K562 (cell line): Measurements from ENCODE around the gene SPAG17. TPM values are rescaled to one million over a fixed set of nuclear protein-coding genes. Genes with fewer than 3 reads are reported as not detected.

Experiments
- ATAC-seq: fragments of 200-7000 bp; cut with Tn5 transposase; 3 replicates; pipeline ENCODE4 v1.9.1; 2020; ENCODE audit warnings: moderate library complexity
- BruUV-seq: library from RNA; stranded (reverse); fragments of 400-500 nt; replicated peaks from 2 replicates; lab custom pipeline; 2021; lab: Mats Ljungman, UMichigan
- CTCF ChIA-PET: fragments of 300-600 bp; formaldehyde crosslinking; extraction: SDS; loops from one replicate; lab custom pipeline; 2021; ENCODE audit warnings: low intra/inter-chr PET ratio; lab: Yijun Ruan, JAX
- POLR2A ChIA-PET: fragments of 300-600, 350-650 bp; sonication (Branson Sonifier 250); formaldehyde crosslinking; extraction: SDS; loops from one replicate; lab custom pipeline; 2021; ENCODE audit warnings: antibody characterized with exemption, inconsistent platforms; lab: Yijun Ruan, JAX
- DNase-seq, 4 experiments: peaks; one replicate each; pipeline versions ENCODE4 v3.0.0 to v3.0.0-alpha.2; 2011 to 2018; ENCODE audit warnings: low spot score in 3 of 4, mixed read lengths in 3 of 4; ENCODE audit errors: extremely low read depth in 1 of 4
- FAIRE-seq: peaks from 2 replicates; lab custom pipeline; 2011; peaks lifted over from hg19 to GRCh38; lab: Jason Lieb, UNC
- H2AFZ ChIP-seq: 2 replicates; pipeline ENCODE4 v1.6.0; 2011; ENCODE audit warnings: low read depth, low read length, control low read depth, inconsistent platforms
- H3K27ac ChIP-seq: fragments of 200-600 bp; 3 replicates; pipeline ENCODE4 v1.8.0; 2011; ENCODE audit warnings: low read depth, mild to moderate bottlenecking, control low read depth, inconsistent platforms, low read length, moderate library complexity, mixed read lengths; ENCODE audit errors: extremely low read depth
- H3K27me3 ChIP-seq, 2 experiments: fragments of 300-600 bp in 1 of 2; 2 replicates in 1 of 2; 3 replicates in 1 of 2; pipeline versions ENCODE4 v1.6.0 to v1.8.0; 2011; ENCODE audit warnings: inconsistent platforms in 2 of 2, low read length in 2 of 2, mild to moderate bottlenecking in 1 of 2, mixed read lengths in 1 of 2, moderate library complexity in 1 of 2; ENCODE audit not compliant: control insufficient read depth in 2 of 2, insufficient read depth in 2 of 2
- H3K36me3 ChIP-seq: fragments of 300-600 bp; 3 replicates; pipeline ENCODE4 v1.8.0; 2011; ENCODE audit warnings: mild to moderate bottlenecking, low read length, inconsistent platforms; ENCODE audit not compliant: control insufficient read depth, insufficient read depth
- H3K4me1 ChIP-seq, 2 experiments: fragments of 200-600 bp in 1 of 2; replicated peaks in 1 of 2; 2 replicates in 1 of 2; 3 replicates in 1 of 2; pipeline versions ENCODE4 v1.5.1 to v1.8.0; 2011; ENCODE audit warnings: inconsistent platforms in 2 of 2, low read length in 2 of 2, mild to moderate bottlenecking in 1 of 2, mixed read lengths in 1 of 2, moderate library complexity in 1 of 2; ENCODE audit not compliant: control insufficient read depth in 2 of 2, insufficient read depth in 2 of 2
- H3K4me2 ChIP-seq: 2 replicates; pipeline ENCODE4 v1.6.1; 2011; ENCODE audit warnings: low read length, control low read depth, inconsistent platforms, mixed read lengths; ENCODE audit not compliant: insufficient read depth
- H3K4me3 ChIP-seq: fragments of 200-600 bp; sonication (generic), shearing (Covaris generic); 2 replicates; pipeline ENCODE4 v1.5.1; 2016; ENCODE audit warnings: control low read depth, inconsistent platforms
- H3K79me2 ChIP-seq: fragments of 200-600 bp; 3 replicates; pipeline ENCODE4 v1.8.0; 2011; ENCODE audit warnings: low read length, inconsistent platforms; ENCODE audit not compliant: control insufficient read depth, insufficient read depth
- H3K9ac ChIP-seq, 2 experiments: 2 replicates each; pipeline versions ENCODE4 v1.6.0 to v1.6.1; 2011; ENCODE audit warnings: low read depth in 2 of 2, low read length in 2 of 2, control low read depth in 1 of 2, inconsistent platforms in 1 of 2, mild to moderate bottlenecking in 1 of 2, mixed read lengths in 1 of 2; ENCODE audit not compliant: insufficient read depth in 1 of 2
- H3K9me1 ChIP-seq: one replicate; pipeline ENCODE4 v1.6.0; 2011; ENCODE audit warnings: inconsistent platforms, mild to moderate bottlenecking, low read length, moderate library complexity; ENCODE audit not compliant: control insufficient read depth, insufficient read depth
- H3K9me3 ChIP-seq: replicated peaks from 2 replicates; pipeline ENCODE4 v1.5.1; 2011; ENCODE audit warnings: low read depth, low read length, inconsistent platforms; ENCODE audit not compliant: control insufficient read depth, insufficient read depth
- H4K20me1 ChIP-seq: replicated peaks from 2 replicates; pipeline ENCODE4 v1.6.1; 2011; ENCODE audit warnings: low read length, inconsistent platforms, mixed read lengths; ENCODE audit not compliant: control insufficient read depth, insufficient read depth
- CTBP1 ChIP-seq: fragments of 450-650 bp; IDR thresholded peaks from 2 replicates; pipeline ENCODE4 v1.6.1; 2016; ENCODE audit warnings: borderline replicate concordance
- FOSL1 ChIP-seq: fragments of 200-800 bp; sonication (Bioruptor generic); conservative IDR thresholded peaks from 2 replicates; pipeline ENCODE4 v1.6.1; 2016; ENCODE audit warnings: missing genetic modification characterization, missing compliant biosample characterization
- HLTF ChIP-seq: fragments of 450-650 bp; IDR thresholded peaks from 2 replicates; pipeline ENCODE4 v1.6.1; 2016
- HSF4 ChIP-seq: fragments of 250-450 bp; sonication (Bioruptor Pico); IDR thresholded peaks from 2 replicates; pipeline ENCODE4 v2.1.2; 2022; ENCODE audit warnings: mild to moderate bottlenecking, moderate library complexity, borderline replicate concordance
- KLF6 ChIP-seq: fragments of 250-450 bp; sonication (Bioruptor Pico); IDR thresholded peaks from 2 replicates; pipeline ENCODE4 v1.4.0; 2020; ENCODE audit warnings: mild to moderate bottlenecking, moderate library complexity, borderline replicate concordance
- PHF21A ChIP-seq: fragments of 450-650 bp; IDR thresholded peaks from 2 replicates; pipeline ENCODE4 v1.6.1; 2017; ENCODE audit warnings: low read depth, borderline replicate concordance
- PPARD ChIP-seq: fragments of 250-450 bp; sonication (Bioruptor Pico); IDR thresholded peaks from 2 replicates; pipeline ENCODE4 v1.8.0; 2022; ENCODE audit warnings: inconsistent platforms, mild to moderate bottlenecking, moderate library complexity
- XRCC3 ChIP-seq: fragments of 450-650 bp; IDR thresholded peaks from 2 replicates; pipeline ENCODE4 v1.6.1; 2017; ENCODE audit warnings: mild to moderate bottlenecking, moderate library complexity
- WGBS: fragments of 100-300 bp; shearing (Covaris generic); methylation state at CpG from one replicate; pipeline ENCODE4 v1.1.6; 2016; ENCODE audit warnings: low coverage, mixed read lengths; ENCODE audit not compliant: insufficient coverage; ENCODE audit errors: missing lambda C conversion rate; 5-methylcytosine and 5-hydroxymethylcytosine counted together
- in situ Hi-C: fragments of 300-500 bp; cut with MboI; formaldehyde crosslinking; loops from 4 replicates; pipeline ENCODE4 v1.15.0; 2018; ENCODE audit warnings: inconsistent platforms, mixed read lengths
- intact Hi-C: fragments of 100-400 bp; cut with micrococcal nuclease; formaldehyde crosslinking; loops from 2 replicates; pipeline ENCODE4 v1.14.2; 2022
- polyA plus RNA-seq, 8 experiments: library from polyadenylated mRNA; depleted of rRNA in 4 of 8; stranded (reverse) in 5 of 8; unstranded in 3 of 8; fragments of >200 nt; fragmentation: Nextera tagmentation in 2 of 8; fragmentation: Illumina TruSeq in 1 of 8; extraction: Ambion mirVana in 2 of 8; extraction: Trizol in 1 of 8; gene quantifications; 2 replicates each; pipeline versions ENCODE4 v1.2.1 to v1.2.3, GENCODE V29; 2011 to 2014; ENCODE audit warnings: inconsistent platforms in 1 of 8, missing spikeins in 1 of 8
- total RNA-seq, 7 experiments: library from RNA; depleted of rRNA in 6 of 7; stranded (reverse); fragments of >200 nt in 6 of 7; fragmentation: Illumina TruSeq in 2 of 7; extraction: Trizol in 2 of 7; gene quantifications; 2 replicates each; pipeline versions ENCODE4 v1.2.1 to v1.2.3, GENCODE V29; 2011 to 2021; ENCODE audit warnings: low replicate concordance in 1 of 7

Gene SPAG17
- total and polyA plus RNA-seq, 9 of the 15 experiments (the other 6 are each of a cell fraction or from before 2014, with no cell fraction given), result 0.07 to 2.1 (median 1.5) TPM

DNA sequence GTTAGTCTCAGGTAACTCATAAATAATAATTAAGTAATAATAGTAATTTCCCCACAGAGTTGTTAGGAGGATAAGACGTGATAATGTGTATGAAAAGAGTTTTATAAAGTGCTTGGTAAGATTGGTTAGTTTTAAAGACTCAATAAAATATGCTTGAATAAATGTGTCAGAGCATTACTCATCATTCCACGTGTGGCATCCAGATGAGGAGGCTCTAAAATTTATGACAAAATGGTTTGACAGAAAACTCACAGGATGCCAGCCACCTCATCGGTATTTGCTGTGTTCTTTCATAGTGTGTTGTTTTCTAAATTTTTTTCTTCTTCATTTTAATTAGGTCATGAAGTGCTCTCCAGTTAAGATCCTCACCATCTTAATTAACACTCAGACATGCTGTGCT is 19.1 kb upstream of the SPAG17 start:
- TF ChIP-seq PPARD (no peak), KLF6 (CRISPR knock-in tag) (no peak), FOSL1 (no peak), PHF21A (no peak), CTBP1 (no peak), HSF4 (CRISPR knock-in tag) (no peak), HLTF (no peak)
- no peaks in the 10 kb centered on the region; the same call in 1 of the 2 replicates for H3K9me3 ChIP-seq
- H3K36me3 ChIP-seq, result no peaks in the 10 kb centered on the region
- no peak overlapping the region for H3K27ac ChIP-seq
- no peaks in the 10 kb centered on the region for H4K20me1 ChIP-seq
- no peak overlapping the region for H3K4me3 ChIP-seq
- ATAC-seq, result no peak
- no peaks in the 10 kb centered on the region for H3K4me1 ChIP-seq
- no peak overlapping the region for H3K4me2 ChIP-seq
- no peaks in the 10 kb centered on the region for H3K9me1 ChIP-seq
- BruUV-seq, result no TSS peak
- H3K79me2 ChIP-seq, result no peaks in the 10 kb centered on the region
- in situ Hi-C loops, result no loop called here
- no peaks in the 10 kb centered on the region for H3K27me3 ChIP-seq
- 0% methylated on average over 3 of the region's 3 CpGs for WGBS
- no peak for DNase-seq
- ChIA-PET POLR2A (no interaction called here), CTCF (interaction anchor here (0.6 kb wide), 1 partner anchor 1148 kb away, joined by 3 read pairs; no protein-coding TSS in a partner anchor)
- no peak for FAIRE-seq
- intact Hi-C loops, result no loop called here
- H3K9ac ChIP-seq, result no peak overlapping the region
- no peak overlapping the region for H2AFZ ChIP-seq

DNA sequence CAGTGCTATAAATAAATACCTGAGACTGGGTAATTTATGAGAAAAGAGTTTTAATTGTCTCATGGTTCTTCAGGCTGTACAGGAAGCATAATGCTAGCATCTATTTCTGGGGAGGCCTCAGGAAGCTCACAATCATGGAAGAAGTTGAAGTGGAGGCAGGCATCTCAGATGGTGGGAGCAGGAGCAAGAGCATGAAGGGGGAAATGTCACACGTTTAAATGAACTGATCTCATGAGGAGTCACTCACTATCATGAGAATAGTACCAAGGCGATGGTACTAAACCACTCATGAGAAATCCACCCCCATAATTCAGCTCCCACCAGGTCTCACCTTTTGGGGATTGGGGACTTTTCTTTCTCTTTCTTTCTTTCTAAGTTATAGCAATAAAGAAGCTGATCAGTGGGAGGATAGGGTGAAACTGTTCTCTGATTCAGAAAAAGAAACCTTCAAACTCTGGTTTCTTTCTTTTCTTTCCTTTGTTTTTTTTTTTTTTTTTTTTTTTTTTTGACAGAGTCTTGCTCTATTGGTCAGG is 17.1 kb upstream of the SPAG17 start:
- no peaks in the 10 kb centered on the region for H4K20me1 ChIP-seq
- no peak for TF ChIP-seq XRCC3
- H3K4me2 ChIP-seq, result no peak overlapping the region
- WGBS, result 0% methylated on average over 2 of the region's 2 CpGs
- no peaks in the 10 kb centered on the region for H3K36me3 ChIP-seq
- DNase-seq, result no peak
- ChIA-PET POLR2A (no interaction called here), CTCF (no interaction called here)
- no peaks in the 10 kb centered on the region for H3K9me1 ChIP-seq
- intact Hi-C loops (no loop called here), in situ Hi-C loops (no loop called here)
- H3K4me1 ChIP-seq, result no peaks in the 10 kb centered on the region
- no peaks in the 10 kb centered on the region for H3K79me2 ChIP-seq
- no peak for FAIRE-seq
- no peaks in the 10 kb centered on the region; the same call in 1 of the 2 replicates for H3K9me3 ChIP-seq
- ATAC-seq, result no peak
- no peaks in the 10 kb centered on the region for H3K27me3 ChIP-seq
- no peak overlapping the region for H3K4me3 ChIP-seq
- no peak overlapping the region for H2AFZ ChIP-seq
- BruUV-seq, result no TSS peak
- H3K27ac ChIP-seq, result no peak overlapping the region
- no peak overlapping the region for H3K9ac ChIP-seq
